ENCODE data around the gene ARHGAP25.

DNA sequence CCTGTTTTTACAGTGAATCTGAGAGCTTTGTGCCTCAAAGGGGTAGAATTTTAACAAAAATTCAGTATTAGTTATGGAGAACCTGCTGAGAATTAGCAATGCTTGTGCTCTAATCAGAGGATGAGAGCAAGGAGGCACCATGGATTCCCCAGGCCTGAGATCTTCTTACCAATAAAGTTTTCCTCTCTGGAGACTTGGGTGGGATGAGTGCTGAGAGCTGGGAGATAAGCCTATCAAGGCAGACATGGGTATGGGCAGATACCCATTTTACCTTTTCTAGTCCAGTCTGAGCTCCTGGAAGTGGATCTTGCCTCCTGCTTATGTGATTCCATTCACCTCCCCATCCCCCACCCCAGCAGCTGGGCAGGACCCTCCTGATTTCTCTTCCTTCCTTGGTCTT lies 82.7 kb downstream of the ARHGAP25 start:
- TF ChIP-seq CTCF (conservative IDR thresholded peaks at IDR 0.05; ENCODE audit: low read depth, low read length) (no peak), EZH2 (IDR thresholded peaks at IDR 0.05; ENCODE audit: borderline replicate concordance, low read depth, low read length, poor library complexity, severe bottlenecking) (no peak)

All from A673 (cell line).